ENCODE measurements around the gene TULP1. TPM values are rescaled to one million over a fixed set of nuclear protein-coding genes. Genes with fewer than 3 reads are reported as not detected.

Gene TULP1
- total RNA-seq, 1 donor from 2014 or later = not detected

DNA sequence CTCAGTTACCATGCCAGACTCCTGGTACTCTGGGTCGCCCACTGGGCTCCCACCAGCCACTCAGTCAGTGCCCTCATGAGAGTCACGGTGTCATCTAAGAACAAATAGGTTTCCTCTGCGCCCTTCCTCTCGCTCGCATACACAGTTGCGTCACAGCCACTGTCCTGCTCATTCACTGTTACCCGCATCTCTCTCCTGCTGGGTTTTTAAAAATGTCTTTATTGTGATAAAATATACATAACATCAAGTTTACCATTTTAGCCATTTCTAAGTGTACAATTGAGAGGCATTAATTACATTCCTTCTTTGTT is 19.8 kb downstream of the TULP1 start:
- Mint-ChIP-seq H3K9me3 (ENCODE audit: unreplicated experiment) (no peaks in the 10 kb centered on the region), H3K27ac (ENCODE audit: unreplicated experiment) (no peak overlapping the region), H3K36me3 (ENCODE audit: low read depth, unreplicated experiment) (peaks cover 6% of the 10 kb centered on the region), H3K27me3 (ENCODE audit: unreplicated experiment) (peaks cover 21% of the 10 kb centered on the region), H3K4me1 (ENCODE audit: unreplicated experiment) (peaks cover 35% of the 10 kb centered on the region), H3K4me3 (ENCODE audit: unreplicated experiment) (peak overlapping the region; percentile 29)
- TF ChIP-seq, protein P1, sequence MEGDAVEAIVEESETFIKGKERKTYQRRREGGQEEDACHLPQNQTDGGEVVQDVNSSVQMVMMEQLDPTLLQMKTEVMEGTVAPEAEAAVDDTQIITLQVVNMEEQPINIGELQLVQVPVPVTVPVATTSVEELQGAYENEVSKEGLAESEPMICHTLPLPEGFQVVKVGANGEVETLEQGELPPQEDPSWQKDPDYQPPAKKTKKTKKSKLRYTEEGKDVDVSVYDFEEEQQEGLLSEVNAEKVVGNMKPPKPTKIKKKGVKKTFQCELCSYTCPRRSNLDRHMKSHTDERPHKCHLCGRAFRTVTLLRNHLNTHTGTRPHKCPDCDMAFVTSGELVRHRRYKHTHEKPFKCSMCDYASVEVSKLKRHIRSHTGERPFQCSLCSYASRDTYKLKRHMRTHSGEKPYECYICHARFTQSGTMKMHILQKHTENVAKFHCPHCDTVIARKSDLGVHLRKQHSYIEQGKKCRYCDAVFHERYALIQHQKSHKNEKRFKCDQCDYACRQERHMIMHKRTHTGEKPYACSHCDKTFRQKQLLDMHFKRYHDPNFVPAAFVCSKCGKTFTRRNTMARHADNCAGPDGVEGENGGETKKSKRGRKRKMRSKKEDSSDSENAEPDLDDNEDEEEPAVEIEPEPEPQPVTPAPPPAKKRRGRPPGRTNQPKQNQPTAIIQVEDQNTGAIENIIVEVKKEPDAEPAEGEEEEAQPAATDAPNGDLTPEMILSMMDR (IDR thresholded peaks at IDR 0.05; ENCODE audit: unreplicated experiment) = no peak
- DNase-seq (ENCODE audit: low spot score) = no peak

GRCh38 chr6:35492258-35492973 is 20.3 kb downstream of the TULP1 start:
- Mint-ChIP-seq H3K36me3 (ENCODE audit: low read depth, unreplicated experiment) (peaks cover 6% of the 10 kb centered on the region), H3K4me1 (ENCODE audit: unreplicated experiment) (peaks cover 39% of the 10 kb centered on the region), H3K4me3 (ENCODE audit: unreplicated experiment) (no peak overlapping the region), H3K27me3 (ENCODE audit: unreplicated experiment) (peaks cover 21% of the 10 kb centered on the region), H3K27ac (ENCODE audit: unreplicated experiment) (no peak overlapping the region), H3K9me3 (ENCODE audit: unreplicated experiment) (no peaks in the 10 kb centered on the region)
- TF ChIP-seq, protein P1 (IDR thresholded peaks at IDR 0.05; ENCODE audit: unreplicated experiment) = no peak
- no peak for DNase-seq (ENCODE audit: low spot score)

DNA sequence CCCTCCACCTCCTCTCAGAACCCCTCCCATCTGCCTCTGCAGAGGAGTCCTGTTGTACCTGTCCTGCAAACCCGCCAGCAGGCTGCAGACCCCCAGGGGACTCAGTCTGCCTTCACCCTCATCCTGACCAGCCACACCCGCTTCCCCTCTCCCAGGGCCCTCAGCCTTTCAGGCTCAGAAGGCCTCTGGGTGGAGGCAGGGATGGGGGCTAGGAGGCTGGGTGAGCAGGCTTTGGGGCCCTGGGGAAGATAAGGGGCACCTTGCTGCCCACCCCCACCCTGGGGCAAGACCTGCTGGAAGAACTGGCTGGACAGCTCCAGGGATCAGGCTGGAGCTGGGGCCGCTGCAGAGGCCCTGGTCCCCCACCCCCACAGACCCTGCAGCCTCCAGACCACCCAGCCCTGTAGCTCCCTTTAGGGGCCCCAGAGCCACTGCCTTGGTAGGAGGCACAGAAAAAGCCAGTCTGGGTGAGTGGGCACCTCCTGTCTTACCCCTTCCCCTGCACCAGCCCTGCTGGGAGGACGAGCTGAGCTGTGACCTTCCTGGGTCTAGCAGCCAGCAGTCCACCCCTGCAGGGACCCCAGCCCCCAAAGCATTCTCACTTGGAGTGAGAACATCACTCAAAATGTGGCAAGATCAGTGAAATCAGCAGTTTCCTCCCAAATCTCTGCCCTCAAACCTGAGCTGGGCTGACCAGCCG is 21.0 kb downstream of the TULP1 start:
- H3K27ac Mint-ChIP-seq (ENCODE audit: unreplicated experiment) = no peak overlapping the region
- H3K36me3 Mint-ChIP-seq (ENCODE audit: low read depth, unreplicated experiment) = peaks cover 8% of the 10 kb centered on the region
- H3K4me1 Mint-ChIP-seq (ENCODE audit: unreplicated experiment) = peaks cover 41% of the 10 kb centered on the region
- no peak overlapping the region for H3K4me3 Mint-ChIP-seq (ENCODE audit: unreplicated experiment)
- TF ChIP-seq, protein P1 (IDR thresholded peaks at IDR 0.05; ENCODE audit: unreplicated experiment) = no peak
- no peak for DNase-seq (ENCODE audit: low spot score)
- H3K27me3 Mint-ChIP-seq (ENCODE audit: unreplicated experiment) = peaks cover 23% of the 10 kb centered on the region
- no peaks in the 10 kb centered on the region for H3K9me3 Mint-ChIP-seq (ENCODE audit: unreplicated experiment)

GRCh38 chr6:35490821-35491557 is 21.7 kb downstream of the TULP1 start:
- H3K4me3 Mint-ChIP-seq (ENCODE audit: unreplicated experiment) = no peak overlapping the region
- H3K36me3 Mint-ChIP-seq (ENCODE audit: low read depth, unreplicated experiment) = peaks cover 9% of the 10 kb centered on the region
- no peaks in the 10 kb centered on the region for H3K9me3 Mint-ChIP-seq (ENCODE audit: unreplicated experiment)
- H3K27me3 Mint-ChIP-seq (ENCODE audit: unreplicated experiment) = peaks cover 25% of the 10 kb centered on the region
- peaks cover 42% of the 10 kb centered on the region for H3K4me1 Mint-ChIP-seq (ENCODE audit: unreplicated experiment)
- H3K27ac Mint-ChIP-seq (ENCODE audit: unreplicated experiment) = no peak overlapping the region
- DNase-seq (ENCODE audit: low spot score) = no peak
- TF ChIP-seq, protein P1 (IDR thresholded peaks at IDR 0.05; ENCODE audit: unreplicated experiment) = no peak
